Activated CD4-positive, alpha-beta T cell treated with anti-CD3 and anti-CD28 coated beads, Interleukin-2, amount 10 ng/mL, durations not matched to agents 7 days and 5 days (primary cell): ENCODE results near the gene C1GALT1C1L. TPM values are rescaled to one million over a fixed set of nuclear protein-coding genes. Genes with fewer than 3 reads are reported as not detected.

Source experiments
- CTCF ChIA-PET: fragments of 350-600 bp; sonication (Branson Sonifier 250); formaldehyde crosslinking; loops from one replicate; lab custom pipeline; 2021; ENCODE audit warnings: antibody characterized with exemption; lab: Charles Lee
- POLR2A ChIA-PET: fragments of 350-600 bp; sonication (Branson Sonifier 250); formaldehyde crosslinking; loops from one replicate; lab custom pipeline; 2021; ENCODE audit warnings: antibody characterized with exemption; lab: Charles Lee
- DNase-seq: peaks from one replicate; pipeline ENCODE4 v3.0.0-alpha.2; 2020
- H3K27ac Mint-ChIP-seq: one replicate; pipeline ENCODE4 v1.8.0; 2021; ENCODE audit warnings: mild to moderate bottlenecking, moderate library complexity, mixed read lengths
- H3K27me3 Mint-ChIP-seq: one replicate; pipeline ENCODE4 v1.8.0; 2021; ENCODE audit warnings: mixed read lengths
- H3K36me3 Mint-ChIP-seq: one replicate; pipeline ENCODE4 v1.8.0; 2021; ENCODE audit warnings: low read depth, mixed read lengths
- H3K4me1 Mint-ChIP-seq: one replicate; pipeline ENCODE4 v1.8.0; 2021; ENCODE audit warnings: mixed read lengths
- H3K4me3 Mint-ChIP-seq: one replicate; pipeline ENCODE4 v1.8.0; 2021; ENCODE audit warnings: mild to moderate bottlenecking, moderate library complexity, mixed read lengths
- H3K9me3 Mint-ChIP-seq: one replicate; pipeline ENCODE4 v1.8.0; 2021; ENCODE audit warnings: mixed read lengths
- total RNA-seq, 2 experiments: library from RNA; stranded (reverse); gene quantifications; one replicate each; pipeline ENCODE4 v1.2.3, GENCODE V29; 2021

Gene C1GALT1C1L
- total RNA-seq = not detected

- Mint-ChIP-seq H3K27ac (no peak within 1 kb of the TSS), H3K36me3 (no peaks in the 10 kb centered on the region), H3K4me3 (peak within 1 kb of the TSS; percentile 20), H3K4me1 (peaks cover 3% of the 10 kb centered on the region), H3K27me3 (peaks cover 31% of the 10 kb centered on the region), H3K9me3 (peaks cover 5% of the 10 kb centered on the region)
- CTCF ChIA-PET = no interaction called here
- no peak for DNase-seq
- POLR2A ChIA-PET = no interaction called here
Measured at GRCh38 chr2:43676322-43677050, at the start of gene C1GALT1C1L. Gene C1GALT1C1L, minus strand, starts transcription at chr2:43676429. Its CDS starts 107 bp downstream, at chr2:43676322.

GRCh38 chr2:43725711-43726246, 49.5 kb upstream of the C1GALT1C1L start:
- no peak overlapping the region for H3K27ac Mint-ChIP-seq
- POLR2A ChIA-PET = no interaction called here

GRCh38 chr2:43724728-43725526, 48.7 kb upstream of the C1GALT1C1L start:
- no peak for DNase-seq
- no peaks in the 10 kb centered on the region for H3K36me3 Mint-ChIP-seq
- H3K27ac Mint-ChIP-seq = no peak overlapping the region
- no peak overlapping the region for H3K4me3 Mint-ChIP-seq
- H3K4me1 Mint-ChIP-seq = no peaks in the 10 kb centered on the region
- ChIA-PET POLR2A (no interaction called here), CTCF (interaction anchor here (0.8 kb wide), 1 partner anchor 10 kb away, joined by 3 read pairs; no protein-coding TSS in a partner anchor)
- peaks cover 16% of the 10 kb centered on the region for H3K27me3 Mint-ChIP-seq
- H3K9me3 Mint-ChIP-seq = no peaks in the 10 kb centered on the region

More at GRCh38 chr2:43725711-43726246, 49.5 kb upstream of the C1GALT1C1L start:
- no peaks in the 10 kb centered on the region for H3K9me3 Mint-ChIP-seq
- CTCF ChIA-PET = interaction anchor here (0.8 kb wide), 1 partner anchor 11 kb away, joined by 3 read pairs; no protein-coding TSS in a partner anchor
- no peak overlapping the region for H3K4me3 Mint-ChIP-seq
- peaks cover 16% of the 10 kb centered on the region for H3K27me3 Mint-ChIP-seq
- no peaks in the 10 kb centered on the region for H3K36me3 Mint-ChIP-seq
- no peaks in the 10 kb centered on the region for H3K4me1 Mint-ChIP-seq
- DNase-seq = no peak

- no peak overlapping the region for H3K27ac Mint-ChIP-seq
- H3K9me3 Mint-ChIP-seq = no peaks in the 10 kb centered on the region
Measured at GRCh38 chr2:43718530-43719124, 42.4 kb upstream of the C1GALT1C1L start.

GRCh38 chr2:43717322-43717721, 41.1 kb upstream of the C1GALT1C1L start:
- Mint-ChIP-seq H3K4me3 (no peak overlapping the region), H3K4me1 (no peaks in the 10 kb centered on the region), H3K36me3 (no peaks in the 10 kb centered on the region), H3K27me3 (peaks cover 12% of the 10 kb centered on the region), H3K27ac (no peak overlapping the region), H3K9me3 (no peaks in the 10 kb centered on the region)
- CTCF ChIA-PET = no interaction called here
- no peak for DNase-seq
- POLR2A ChIA-PET = no interaction called here

More at GRCh38 chr2:43718530-43719124, 42.4 kb upstream of the C1GALT1C1L start:
- ChIA-PET POLR2A (no interaction called here), CTCF (interaction anchor here (0.6 to 1.3 kb wide), 2 partner anchors 11 to 71 kb away, joined by 3 read pairs; no protein-coding TSS in a partner anchor)
- H3K27me3 Mint-ChIP-seq = peaks cover 12% of the 10 kb centered on the region
- no peaks in the 10 kb centered on the region for H3K4me1 Mint-ChIP-seq
- DNase-seq = no peak
- H3K4me3 Mint-ChIP-seq = no peak overlapping the region
- no peaks in the 10 kb centered on the region for H3K36me3 Mint-ChIP-seq

GRCh38 chr2:43715300-43716098, 39.3 kb upstream of the C1GALT1C1L start:
- Mint-ChIP-seq H3K9me3 (no peaks in the 10 kb centered on the region), H3K4me3 (no peak overlapping the region), H3K27ac (no peak overlapping the region), H3K4me1 (no peaks in the 10 kb centered on the region), H3K36me3 (no peaks in the 10 kb centered on the region), H3K27me3 (peaks cover 15% of the 10 kb centered on the region)
- no peak for DNase-seq
- ChIA-PET CTCF (interaction anchor here (1.2 kb wide), 1 partner anchor 10 kb away, joined by 3 read pairs; no protein-coding TSS in a partner anchor), POLR2A (no interaction called here)

- ChIA-PET CTCF (no interaction called here), POLR2A (no interaction called here)
- Mint-ChIP-seq H3K9me3 (no peaks in the 10 kb centered on the region), H3K27me3 (peaks cover 17% of the 10 kb centered on the region), H3K4me3 (no peak overlapping the region), H3K27ac (no peak overlapping the region), H3K36me3 (no peaks in the 10 kb centered on the region), H3K4me1 (no peaks in the 10 kb centered on the region)
- no peak for DNase-seq
Measured at GRCh38 chr2:43714164-43714563, 37.9 kb upstream of the C1GALT1C1L start.

- POLR2A ChIA-PET = no interaction called here
- Mint-ChIP-seq H3K27me3 (peaks cover 17% of the 10 kb centered on the region), H3K27ac (no peak overlapping the region), H3K4me3 (no peak overlapping the region), H3K9me3 (no peaks in the 10 kb centered on the region), H3K4me1 (no peaks in the 10 kb centered on the region), H3K36me3 (no peaks in the 10 kb centered on the region)
- CTCF ChIA-PET = interaction anchor here (0.6 kb wide), 1 partner anchor 557 kb away, joined by 3 read pairs; no protein-coding TSS in a partner anchor
- no peak for DNase-seq
Measured at GRCh38 chr2:43710866-43711265, 34.6 kb upstream of the C1GALT1C1L start.

GRCh38 chr2:43708891-43709290, 32.7 kb upstream of the C1GALT1C1L start:
- no peaks in the 10 kb centered on the region for H3K4me1 Mint-ChIP-seq
- H3K4me3 Mint-ChIP-seq = no peak overlapping the region
- DNase-seq = no peak
- no peaks in the 10 kb centered on the region for H3K9me3 Mint-ChIP-seq
- ChIA-PET CTCF (interaction anchor here (1.7 kb wide), 1 partner anchor 10 kb away, joined by 3 read pairs; no protein-coding TSS in a partner anchor), POLR2A (no interaction called here)
- H3K36me3 Mint-ChIP-seq = no peaks in the 10 kb centered on the region
- H3K27me3 Mint-ChIP-seq = peaks cover 11% of the 10 kb centered on the region
- no peak overlapping the region for H3K27ac Mint-ChIP-seq

GRCh38 chr2:43708178-43708577, 31.9 kb upstream of the C1GALT1C1L start:
- ChIA-PET CTCF (interaction anchor here (1.7 kb wide), 1 partner anchor 10 kb away, joined by 3 read pairs; no protein-coding TSS in a partner anchor), POLR2A (no interaction called here)
- Mint-ChIP-seq H3K36me3 (no peaks in the 10 kb centered on the region), H3K27me3 (peaks cover 11% of the 10 kb centered on the region), H3K27ac (no peak overlapping the region), H3K9me3 (no peaks in the 10 kb centered on the region), H3K4me3 (no peak overlapping the region), H3K4me1 (no peaks in the 10 kb centered on the region)
- DNase-seq = no peak

GRCh38 chr2:43707255-43708015, 31.2 kb upstream of the C1GALT1C1L start:
- no peak for DNase-seq
- H3K27me3 Mint-ChIP-seq = peaks cover 13% of the 10 kb centered on the region
- ChIA-PET CTCF (interaction anchor here (0.7 to 1.7 kb wide), 2 partner anchors 8 to 11 kb away, joined by 3 read pairs; no protein-coding TSS in a partner anchor), POLR2A (no interaction called here)
- H3K4me1 Mint-ChIP-seq = no peaks in the 10 kb centered on the region
- H3K9me3 Mint-ChIP-seq = no peaks in the 10 kb centered on the region
- H3K36me3 Mint-ChIP-seq = no peaks in the 10 kb centered on the region
- H3K27ac Mint-ChIP-seq = no peak overlapping the region
- H3K4me3 Mint-ChIP-seq = no peak overlapping the region
